ENCODE measurements around the gene SH3RF3. TPM values are rescaled to one million over a fixed set of nuclear protein-coding genes. Genes with fewer than 3 reads are reported as not detected.

The SH3RF3 gene
- total RNA-seq, 1 experiment from 2014 or later: 21.7 TPM

DNA sequence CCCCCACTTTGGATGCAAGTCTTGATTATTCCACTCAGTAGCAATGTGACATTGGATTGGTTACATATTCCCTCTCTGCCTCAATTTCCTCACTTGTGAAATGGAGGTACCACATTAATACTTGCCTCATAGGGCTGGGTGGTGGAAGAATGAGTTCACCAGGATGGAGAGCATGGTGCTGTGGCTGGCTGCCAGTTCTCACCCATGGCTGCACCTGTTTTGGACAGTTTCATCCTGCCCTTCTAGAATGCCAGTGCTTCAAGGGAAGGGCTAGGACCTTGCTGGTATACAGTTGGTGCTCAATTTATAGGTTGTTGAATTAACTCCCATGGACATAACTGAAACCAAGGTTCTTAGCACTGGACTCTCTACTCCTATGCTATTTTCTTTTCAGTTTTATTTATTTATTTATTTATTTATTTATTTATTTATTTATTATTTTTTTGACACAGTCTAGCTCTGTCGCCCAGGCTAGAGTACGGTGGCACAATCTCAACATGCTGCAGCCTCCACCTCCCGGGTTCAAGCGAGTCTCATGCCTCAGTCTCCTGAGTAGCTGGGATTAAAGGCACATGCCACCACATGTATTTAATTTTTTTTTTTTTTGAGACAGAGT lies 5.3 kb upstream of the SH3RF3 start:
- no peaks in the 10 kb centered on the region for H3K27me3 Mint-ChIP-seq (ENCODE audit: insufficient read depth, unreplicated experiment)
- H3K4me3 Mint-ChIP-seq (ENCODE audit: unreplicated experiment): no peak overlapping the region
- peaks cover 32% of the 10 kb centered on the region for H3K4me1 Mint-ChIP-seq (ENCODE audit: insufficient read depth, unreplicated experiment)
- intact Hi-C loops (cut with micrococcal nuclease): no loop called here
- no peak for DNase-seq (ENCODE audit: unreplicated experiment)
- no peaks in the 10 kb centered on the region for H3K9me3 Mint-ChIP-seq (ENCODE audit: unreplicated experiment)
- H3K36me3 Mint-ChIP-seq (ENCODE audit: insufficient read depth, unreplicated experiment): peaks cover 5% of the 10 kb centered on the region
- TF ChIP-seq, protein P1, sequence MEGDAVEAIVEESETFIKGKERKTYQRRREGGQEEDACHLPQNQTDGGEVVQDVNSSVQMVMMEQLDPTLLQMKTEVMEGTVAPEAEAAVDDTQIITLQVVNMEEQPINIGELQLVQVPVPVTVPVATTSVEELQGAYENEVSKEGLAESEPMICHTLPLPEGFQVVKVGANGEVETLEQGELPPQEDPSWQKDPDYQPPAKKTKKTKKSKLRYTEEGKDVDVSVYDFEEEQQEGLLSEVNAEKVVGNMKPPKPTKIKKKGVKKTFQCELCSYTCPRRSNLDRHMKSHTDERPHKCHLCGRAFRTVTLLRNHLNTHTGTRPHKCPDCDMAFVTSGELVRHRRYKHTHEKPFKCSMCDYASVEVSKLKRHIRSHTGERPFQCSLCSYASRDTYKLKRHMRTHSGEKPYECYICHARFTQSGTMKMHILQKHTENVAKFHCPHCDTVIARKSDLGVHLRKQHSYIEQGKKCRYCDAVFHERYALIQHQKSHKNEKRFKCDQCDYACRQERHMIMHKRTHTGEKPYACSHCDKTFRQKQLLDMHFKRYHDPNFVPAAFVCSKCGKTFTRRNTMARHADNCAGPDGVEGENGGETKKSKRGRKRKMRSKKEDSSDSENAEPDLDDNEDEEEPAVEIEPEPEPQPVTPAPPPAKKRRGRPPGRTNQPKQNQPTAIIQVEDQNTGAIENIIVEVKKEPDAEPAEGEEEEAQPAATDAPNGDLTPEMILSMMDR (IDR thresholded peaks at IDR 0.05; ENCODE audit: unreplicated experiment): no peak
- H3K27ac Mint-ChIP-seq (ENCODE audit: low read depth, unreplicated experiment): no peak overlapping the region
- ChIA-PET CTCF (interaction anchor here (0.7 kb wide), 1 partner anchor 281 kb away, joined by 3 read pairs; no protein-coding TSS in a partner anchor), POLR2A (no interaction called here)
- no TSS peak for BruUV-seq (replicated peaks)

DNA sequence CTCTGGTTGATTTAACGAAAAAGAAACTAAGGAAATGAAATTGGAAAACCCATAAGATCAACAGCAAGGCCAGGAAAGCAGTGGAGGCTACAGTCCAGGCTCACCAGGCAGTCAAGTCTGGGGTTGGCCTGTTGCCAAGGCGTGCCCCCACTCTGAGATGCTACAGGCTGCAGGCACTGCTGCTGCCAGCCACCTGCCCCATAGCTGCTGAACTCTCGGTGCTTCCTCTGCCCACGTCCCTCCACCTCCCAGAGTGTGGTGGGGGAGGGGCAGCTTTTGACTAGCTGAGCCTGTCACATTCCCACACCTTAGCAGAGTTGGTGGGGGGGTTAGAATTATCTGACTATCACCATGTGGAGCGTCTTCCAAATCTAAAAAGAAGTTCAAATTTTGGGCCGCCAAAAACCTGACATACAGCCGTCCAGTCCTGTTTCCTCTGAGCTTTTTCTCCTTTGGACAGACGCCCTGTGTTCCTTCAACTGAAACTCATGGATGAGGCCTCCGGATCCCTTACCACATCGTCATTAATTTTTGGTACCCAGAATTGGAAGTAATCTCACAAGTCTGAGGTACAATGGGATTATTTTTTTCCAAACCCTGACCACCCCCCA lies 3.9 kb upstream of the SH3RF3 start:
- TF ChIP-seq, protein P1 (IDR thresholded peaks at IDR 0.05; ENCODE audit: unreplicated experiment): no peak
- ChIA-PET POLR2A (interaction anchor here (0.6 to 0.7 kb wide), 2 partner anchors 60 to 565 kb away, joined by 3 read pairs; no protein-coding TSS in a partner anchor), CTCF (interaction anchor here (0.6 to 5.3 kb wide), 5 partner anchors 155 to 569 kb away, joined by 3 to 89 read pairs (median 3); no protein-coding TSS in a partner anchor)
- no peaks in the 10 kb centered on the region for H3K27me3 Mint-ChIP-seq (ENCODE audit: insufficient read depth, unreplicated experiment)
- no peak for DNase-seq (ENCODE audit: unreplicated experiment)
- H3K4me3 Mint-ChIP-seq (ENCODE audit: unreplicated experiment): peak overlapping the region; percentile 37
- peak overlapping the region; percentile 50 for H3K27ac Mint-ChIP-seq (ENCODE audit: low read depth, unreplicated experiment)
- intact Hi-C loops (cut with micrococcal nuclease): loop anchor here (5.0 kb wide), 4 partner anchors 47 to 282 kb away; no protein-coding TSS in a partner anchor
- H3K36me3 Mint-ChIP-seq (ENCODE audit: insufficient read depth, unreplicated experiment): peaks cover 5% of the 10 kb centered on the region
- no TSS peak for BruUV-seq (replicated peaks)
- peaks cover 34% of the 10 kb centered on the region for H3K4me1 Mint-ChIP-seq (ENCODE audit: insufficient read depth, unreplicated experiment)
- no peaks in the 10 kb centered on the region for H3K9me3 Mint-ChIP-seq (ENCODE audit: unreplicated experiment)

DNA sequence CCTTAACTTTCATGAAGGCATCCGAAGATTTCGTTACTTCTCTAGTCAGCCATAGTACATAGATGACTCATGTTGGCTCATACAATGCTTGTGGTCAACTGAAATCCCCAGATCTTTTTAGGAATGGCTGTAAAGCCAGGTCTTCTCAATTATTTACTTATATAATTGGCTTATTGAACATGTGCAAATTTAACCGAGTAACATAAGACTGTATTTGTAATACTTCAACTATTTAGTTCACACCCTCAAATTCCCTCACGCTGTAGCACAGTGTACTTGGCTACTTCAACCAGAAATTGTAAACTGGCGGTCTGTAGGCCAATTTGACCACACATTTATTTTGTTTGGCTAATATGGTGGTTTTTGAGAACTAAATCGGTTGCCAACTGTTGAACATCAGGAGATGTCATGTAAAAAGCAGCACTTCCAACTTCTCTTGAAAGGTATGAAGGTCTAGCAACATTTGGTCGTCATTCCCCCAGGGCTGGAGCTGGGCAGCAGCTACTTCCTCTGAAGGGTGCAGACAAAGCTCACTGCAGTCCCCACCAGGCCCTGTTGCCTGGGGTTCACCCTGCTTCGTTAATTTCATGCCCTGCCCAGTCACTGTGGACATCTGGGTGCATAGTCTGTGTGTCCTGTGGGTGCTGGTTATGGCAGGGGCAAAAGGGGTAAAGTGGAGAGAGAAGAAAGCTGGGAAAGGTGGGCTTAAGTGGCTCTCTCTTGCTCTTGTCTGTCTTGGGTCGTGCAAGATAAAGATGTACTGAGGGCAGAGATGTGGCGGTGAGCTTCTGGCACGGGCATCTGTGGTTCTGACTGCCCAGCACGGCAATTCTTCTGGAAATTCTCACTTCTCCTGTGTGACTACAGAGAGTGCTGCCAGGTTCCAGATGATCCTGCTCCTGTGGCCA lies 3.2 kb upstream of the SH3RF3 start:
- H3K27ac Mint-ChIP-seq (ENCODE audit: low read depth, unreplicated experiment): peak overlapping the region; percentile 50
- no peaks in the 10 kb centered on the region for H3K27me3 Mint-ChIP-seq (ENCODE audit: insufficient read depth, unreplicated experiment)
- H3K36me3 Mint-ChIP-seq (ENCODE audit: insufficient read depth, unreplicated experiment): peaks cover 5% of the 10 kb centered on the region
- TF ChIP-seq, protein P1 (IDR thresholded peaks at IDR 0.05; ENCODE audit: unreplicated experiment): no peak
- BruUV-seq (replicated peaks): TSS peak; percentile 45
- H3K4me1 Mint-ChIP-seq (ENCODE audit: insufficient read depth, unreplicated experiment): peaks cover 40% of the 10 kb centered on the region
- DNase-seq (ENCODE audit: unreplicated experiment): peak; percentile 89
- peak overlapping the region; percentile 37 for H3K4me3 Mint-ChIP-seq (ENCODE audit: unreplicated experiment)
- no peaks in the 10 kb centered on the region for H3K9me3 Mint-ChIP-seq (ENCODE audit: unreplicated experiment)
- intact Hi-C loops (cut with micrococcal nuclease): loop anchor here (2.0 to 5.0 kb wide), 5 partner anchors 46 to 281 kb away; no protein-coding TSS in a partner anchor
- ChIA-PET CTCF (interaction anchor here (0.6 to 5.3 kb wide), 13 partner anchors 100 to 568 kb away, joined by 3 to 89 read pairs (median 3); no protein-coding TSS in a partner anchor), POLR2A (interaction anchor here (0.6 to 1.8 kb wide), 7 partner anchors 59 to 564 kb away, joined by 3 to 6 read pairs (median 3); no protein-coding TSS in a partner anchor)
